Activated T-cell treated with anti-CD3 and anti-CD28 coated beads, Interleukin-2, amount 50 U/mL, for 72 hours (primary cell): ENCODE data around the gene CDHR1. TPM values are rescaled to one million over a fixed set of nuclear protein-coding genes. Genes with fewer than 3 reads are reported as not detected.
A peak's percentile ranks its signal among the peaks of the same experiment; 100 is the strongest.

ENCODE experiments used
- ATAC-seq, 2 donors: fragments of 150-1000 bp; cut with Tn5 transposase; replicated peaks in 1 of 2; 2 replicates each; pipeline ENCODE4 v1.10.0; 2021; ENCODE audit warnings: moderate library complexity in 2 of 2, mild to moderate bottlenecking in 1 of 2
- DNase-seq, 2 donors: peaks; one replicate each; pipeline ENCODE4 v3.0.0; 2021 to 2022; ENCODE audit warnings: mixed read lengths in 1 of 2
- H3K27ac Mint-ChIP-seq: one replicate; pipeline ENCODE4 v1.8.0; 2022; ENCODE audit warnings: mild to moderate bottlenecking, moderate library complexity, mixed read lengths
- H3K27me3 Mint-ChIP-seq: one replicate; pipeline ENCODE4 v1.8.0; 2022; ENCODE audit warnings: low read depth, mixed read lengths
- H3K36me3 Mint-ChIP-seq, 2 donors: one replicate each; pipeline ENCODE4 v1.8.0; 2022; ENCODE audit warnings: mixed read lengths in 2 of 2, mild to moderate bottlenecking in 1 of 2; ENCODE audit not compliant: insufficient read depth in 2 of 2
- H3K4me1 Mint-ChIP-seq: one replicate; pipeline ENCODE4 v1.8.0; 2022; ENCODE audit warnings: low read depth, mixed read lengths
- H3K4me3 Mint-ChIP-seq, 2 donors: one replicate each; pipeline ENCODE4 v1.8.0; 2022; ENCODE audit warnings: mild to moderate bottlenecking in 2 of 2, mixed read lengths in 2 of 2, moderate library complexity in 2 of 2
- H3K9me3 Mint-ChIP-seq, 2 donors: one replicate each; pipeline ENCODE4 v1.8.0; 2022; ENCODE audit warnings: mixed read lengths in 2 of 2
- total RNA-seq, 2 donors: library from RNA; stranded (reverse); gene quantifications; one replicate each; pipeline ENCODE4 v1.2.3, GENCODE V29; 2022

The CDHR1 gene
- total RNA-seq, 2 donors from 2014 or later: 0.36 to 2.2 TPM

DNA sequence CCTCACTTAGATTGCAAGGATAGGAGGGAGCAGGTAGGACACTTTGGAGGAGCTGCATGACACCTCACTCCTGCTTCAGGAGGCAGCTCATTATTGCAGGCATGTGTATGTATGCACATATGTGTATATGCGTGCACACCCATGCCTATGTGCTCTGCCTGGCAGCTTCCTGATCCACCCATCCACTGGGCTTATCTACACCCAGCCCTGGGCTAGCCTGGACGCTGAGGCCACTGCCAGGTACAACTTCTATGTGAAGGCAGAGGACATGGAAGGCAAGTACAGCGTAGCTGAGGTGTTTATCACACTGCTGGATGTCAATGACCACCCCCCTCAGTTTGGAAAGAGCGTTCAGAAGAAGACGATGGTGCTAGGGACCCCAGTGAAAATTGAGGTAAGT is 17.7 kb downstream of the CDHR1 start:
- Mint-ChIP-seq H3K4me3 (no peak overlapping the region), H3K27ac (no peak overlapping the region), H3K27me3 (peaks cover 3% of the 10 kb centered on the region), H3K4me1 (no peaks in the 10 kb centered on the region), H3K36me3 (no peaks in the 10 kb centered on the region), H3K9me3 (no peaks in the 10 kb centered on the region)
- no peak for DNase-seq
- no peak for ATAC-seq

- H3K4me1 Mint-ChIP-seq: no peaks in the 10 kb centered on the region
- no peak overlapping the region for H3K4me3 Mint-ChIP-seq
- no peaks in the 10 kb centered on the region for H3K9me3 Mint-ChIP-seq
- DNase-seq (no peak), ATAC-seq (no peak)
- no peaks in the 10 kb centered on the region for H3K27me3 Mint-ChIP-seq
- no peaks in the 10 kb centered on the region for H3K36me3 Mint-ChIP-seq
- H3K27ac Mint-ChIP-seq: no peak overlapping the region
These were observed 18.7 kb downstream of the CDHR1 start for GRCh38 chr10:84213076-84213475.

DNA sequence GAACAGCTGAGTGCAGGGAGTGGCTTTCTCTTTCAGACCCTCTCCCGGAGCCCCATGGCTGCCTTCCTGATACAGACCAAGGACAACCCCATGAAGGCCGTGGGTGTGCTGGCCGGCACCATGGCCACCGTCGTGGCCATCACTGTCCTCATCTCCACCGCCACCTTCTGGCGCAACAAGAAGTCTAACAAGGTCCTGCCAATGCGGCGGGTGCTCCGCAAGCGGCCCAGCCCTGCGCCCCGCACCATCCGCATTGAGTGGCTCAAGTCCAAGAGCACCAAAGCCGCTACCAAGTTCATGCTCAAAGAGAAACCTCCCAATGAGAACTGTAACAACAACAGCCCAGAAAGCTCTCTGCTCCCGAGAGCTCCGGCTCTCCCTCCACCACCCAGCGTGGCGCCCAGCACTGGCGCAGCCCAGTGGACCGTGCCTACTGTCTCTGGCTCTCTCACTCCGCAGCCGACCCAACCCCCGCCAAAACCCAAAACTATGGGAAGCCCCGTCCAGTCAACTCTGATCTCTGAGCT is 19.8 kb downstream of the CDHR1 start:
- Mint-ChIP-seq H3K4me3 (peak overlapping the region; percentile 19 to 65), H3K27ac (no peak overlapping the region), H3K36me3 (peaks cover 0 to under 1% of the 10 kb centered on the region in 2 donors), H3K27me3 (no peaks in the 10 kb centered on the region), H3K4me1 (no peaks in the 10 kb centered on the region), H3K9me3 (peaks cover 0 to under 1% of the 10 kb centered on the region in 2 donors)
- peak; percentile 22 to 40 for ATAC-seq
- no peak for DNase-seq

DNA sequence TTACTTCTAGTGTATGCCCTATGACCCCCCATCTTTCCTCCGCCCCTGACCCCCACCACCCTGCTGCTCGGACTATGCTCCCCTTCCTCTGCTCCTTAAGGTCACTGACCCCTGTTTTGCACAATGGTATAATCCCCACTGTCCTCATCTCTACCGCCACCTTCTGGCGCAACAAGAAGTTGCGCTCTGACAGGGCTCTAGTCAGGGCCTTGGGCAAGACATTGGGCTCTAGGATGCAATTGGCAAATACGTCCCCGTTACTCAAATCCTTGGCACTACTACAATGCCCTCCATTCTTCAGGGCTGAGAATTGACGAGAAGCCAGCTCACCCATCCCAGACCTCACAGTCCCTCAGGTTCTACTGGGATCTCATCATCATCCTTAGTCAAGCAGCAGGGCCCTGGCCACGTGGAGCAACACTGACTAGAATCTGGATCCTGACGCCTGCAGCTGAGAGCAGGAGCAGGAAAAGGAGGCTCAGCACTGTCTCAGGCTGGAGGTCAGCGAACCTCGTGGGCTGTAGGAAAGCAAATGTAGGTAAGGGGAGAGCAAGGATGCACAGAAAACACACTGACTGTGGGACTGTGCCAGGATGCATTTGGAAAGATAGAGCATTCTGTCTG is 20.4 kb downstream of the CDHR1 start:
- Mint-ChIP-seq H3K4me1 (no peaks in the 10 kb centered on the region), H3K4me3 (peak overlapping the region; percentile 19 to 65), H3K27me3 (no peaks in the 10 kb centered on the region), H3K27ac (no peak overlapping the region), H3K36me3 (peaks cover 3 to 4% of the 10 kb centered on the region in 2 donors), H3K9me3 (peaks cover 4 to 6% of the 10 kb centered on the region in 2 donors)
- DNase-seq: peak; percentile 39 to 60
- peak; percentile 66 to 82 for ATAC-seq

- Mint-ChIP-seq H3K27ac (no peak overlapping the region), H3K4me1 (no peaks in the 10 kb centered on the region), H3K4me3 (no peak overlapping the region), H3K27me3 (no peaks in the 10 kb centered on the region), H3K36me3 (peaks cover 3 to 4% of the 10 kb centered on the region in 2 donors), H3K9me3 (peaks cover 4 to 6% of the 10 kb centered on the region in 2 donors)
- DNase-seq (no peak), ATAC-seq (no peak)
These were observed 22.5 kb downstream of the CDHR1 start for GRCh38 chr10:84216834-84217233.

- no peak for DNase-seq
- Mint-ChIP-seq H3K4me1 (no peaks in the 10 kb centered on the region), H3K36me3 (peaks cover 3 to 4% of the 10 kb centered on the region in 2 donors), H3K4me3 (no peak overlapping the region), H3K9me3 (peaks cover 4 to 6% of the 10 kb centered on the region in 2 donors), H3K27ac (no peak overlapping the region), H3K27me3 (no peaks in the 10 kb centered on the region)
- ATAC-seq: no peak
These were observed 23.4 kb downstream of the CDHR1 start for GRCh38 chr10:84217746-84218145.

- Mint-ChIP-seq H3K4me1 (no peaks in the 10 kb centered on the region), H3K36me3 (peaks cover 3 to 4% of the 10 kb centered on the region in 2 donors), H3K4me3 (no peak overlapping the region), H3K27ac (no peak overlapping the region), H3K9me3 (peaks cover 4 to 6% of the 10 kb centered on the region in 2 donors), H3K27me3 (no peaks in the 10 kb centered on the region)
- ATAC-seq: no peak
- no peak for DNase-seq
These were observed 27.6 kb downstream of the CDHR1 start for GRCh38 chr10:84221916-84222315.

DNA sequence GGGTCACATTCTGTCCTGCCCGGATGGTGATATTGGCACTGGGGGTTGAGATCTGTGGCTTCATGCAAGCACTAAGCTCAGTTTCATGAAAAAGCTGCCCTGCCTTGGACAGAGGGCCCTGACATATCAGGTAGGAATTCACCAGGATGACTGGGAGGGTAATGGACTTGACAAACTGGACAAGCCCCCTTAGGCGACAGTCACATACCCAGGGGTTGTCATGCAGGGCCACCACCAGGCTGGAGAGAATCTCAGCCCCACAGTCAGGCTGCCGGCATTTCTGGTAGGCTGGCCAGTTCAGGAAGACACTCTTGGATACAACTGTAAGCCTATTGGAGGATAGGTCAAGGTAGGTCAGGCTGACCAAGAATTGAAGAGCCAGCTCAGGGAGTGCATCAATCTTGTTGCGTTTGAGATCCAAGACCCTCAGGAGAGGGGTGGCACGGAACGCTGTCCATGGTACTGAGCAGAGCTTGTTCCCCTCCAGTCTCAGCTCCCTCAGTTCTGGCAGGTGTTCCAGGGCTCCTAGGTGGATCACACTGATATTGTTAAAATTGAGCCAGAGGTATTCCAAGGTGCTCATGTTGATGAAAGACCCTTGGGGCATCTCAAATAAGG is 30.2 kb downstream of the CDHR1 start:
- H3K27me3 Mint-ChIP-seq: peaks cover 22% of the 10 kb centered on the region
- no peak overlapping the region for H3K27ac Mint-ChIP-seq
- no peak for DNase-seq
- H3K4me3 Mint-ChIP-seq: no peak overlapping the region
- H3K9me3 Mint-ChIP-seq: peaks cover 0 to 2% of the 10 kb centered on the region in 2 donors
- H3K4me1 Mint-ChIP-seq: no peaks in the 10 kb centered on the region
- H3K36me3 Mint-ChIP-seq: no peaks in the 10 kb centered on the region
- no peak for ATAC-seq

- DNase-seq (no peak), ATAC-seq (no peak)
- no peak within 1 kb of the TSS for H3K27ac Mint-ChIP-seq
- peaks cover 32% of the 10 kb centered on the region for H3K27me3 Mint-ChIP-seq
- no peaks in the 10 kb centered on the region for H3K9me3 Mint-ChIP-seq
- no peak within 1 kb of the TSS for H3K4me3 Mint-ChIP-seq
- H3K36me3 Mint-ChIP-seq: no peaks in the 10 kb centered on the region
- H3K4me1 Mint-ChIP-seq: no peaks in the 10 kb centered on the region
These were observed 31.3 kb downstream of the CDHR1 start, which contains the start of gene LRIT2 for GRCh38 chr10:84225427-84226173. LRIT2 (minus strand) TSS chr10:84225544; CDS start chr10:84225520, 24 bp downstream.

DNA sequence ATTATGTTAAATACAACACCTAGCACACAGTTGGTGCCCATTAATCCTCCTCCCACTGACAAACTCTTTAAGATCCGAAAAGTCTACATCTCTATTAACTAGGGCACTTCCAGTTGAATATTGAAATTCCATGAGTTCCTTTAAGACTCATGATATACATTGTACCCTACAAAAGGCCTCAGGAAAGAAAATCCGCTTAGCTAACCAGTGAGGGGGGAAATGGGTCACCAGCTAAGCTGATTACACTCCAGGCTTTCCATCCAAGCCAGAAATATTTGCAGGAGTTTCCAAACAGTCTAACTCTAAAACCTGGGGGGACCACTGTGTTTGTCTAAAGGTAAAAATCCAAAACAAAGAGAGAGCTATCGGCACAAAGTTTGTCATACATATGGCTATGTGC is 32.3 kb downstream of the CDHR1 start:
- Mint-ChIP-seq H3K27ac (no peak overlapping the region), H3K9me3 (no peaks in the 10 kb centered on the region), H3K4me3 (no peak overlapping the region), H3K36me3 (no peaks in the 10 kb centered on the region), H3K4me1 (no peaks in the 10 kb centered on the region), H3K27me3 (peaks cover 37% of the 10 kb centered on the region)
- DNase-seq (no peak), ATAC-seq (no peak)

DNA sequence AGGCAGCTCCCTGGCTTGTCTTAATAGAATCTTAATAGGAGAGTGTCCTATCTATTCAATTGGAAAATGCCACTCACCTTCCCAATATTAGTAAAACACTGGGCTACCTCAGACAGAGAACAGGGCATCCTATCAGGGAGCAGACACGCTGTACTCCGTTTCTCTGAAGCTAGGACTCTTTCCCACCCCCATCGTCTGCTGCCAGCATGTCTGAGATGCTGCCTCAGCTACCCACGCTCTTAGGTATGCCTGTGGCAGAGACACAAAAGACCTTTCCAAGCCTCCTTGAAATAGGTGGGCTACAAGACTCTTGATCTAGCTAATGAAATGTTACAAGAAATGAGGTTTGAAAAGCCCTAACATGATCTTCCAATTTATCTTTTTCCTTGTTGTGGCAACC is 33.5 kb downstream of the CDHR1 start:
- Mint-ChIP-seq H3K9me3 (no peaks in the 10 kb centered on the region), H3K4me3 (no peak overlapping the region), H3K4me1 (no peaks in the 10 kb centered on the region), H3K36me3 (no peaks in the 10 kb centered on the region), H3K27ac (no peak overlapping the region), H3K27me3 (peaks cover 37% of the 10 kb centered on the region)
- ATAC-seq: no peak
- no peak for DNase-seq

- H3K27ac Mint-ChIP-seq: no peak overlapping the region
- no peak overlapping the region for H3K4me3 Mint-ChIP-seq
- H3K9me3 Mint-ChIP-seq: no peaks in the 10 kb centered on the region
- H3K36me3 Mint-ChIP-seq: no peaks in the 10 kb centered on the region
- ATAC-seq: no peak
- peaks cover 37% of the 10 kb centered on the region for H3K27me3 Mint-ChIP-seq
- no peaks in the 10 kb centered on the region for H3K4me1 Mint-ChIP-seq
- DNase-seq: no peak
These were observed 36.0 kb downstream of the CDHR1 start for GRCh38 chr10:84230359-84230758.

GRCh38 chr10:84232376-84232775 is 38.0 kb downstream of the CDHR1 start:
- H3K27ac Mint-ChIP-seq: no peak overlapping the region
- H3K4me3 Mint-ChIP-seq: no peak overlapping the region
- no peaks in the 10 kb centered on the region for H3K4me1 Mint-ChIP-seq
- H3K9me3 Mint-ChIP-seq: no peaks in the 10 kb centered on the region
- no peak for DNase-seq
- H3K27me3 Mint-ChIP-seq: peaks cover 32% of the 10 kb centered on the region
- no peak for ATAC-seq
- H3K36me3 Mint-ChIP-seq: no peaks in the 10 kb centered on the region
